ENCODE results near the gene CA12.

Gene CA12

DNA sequence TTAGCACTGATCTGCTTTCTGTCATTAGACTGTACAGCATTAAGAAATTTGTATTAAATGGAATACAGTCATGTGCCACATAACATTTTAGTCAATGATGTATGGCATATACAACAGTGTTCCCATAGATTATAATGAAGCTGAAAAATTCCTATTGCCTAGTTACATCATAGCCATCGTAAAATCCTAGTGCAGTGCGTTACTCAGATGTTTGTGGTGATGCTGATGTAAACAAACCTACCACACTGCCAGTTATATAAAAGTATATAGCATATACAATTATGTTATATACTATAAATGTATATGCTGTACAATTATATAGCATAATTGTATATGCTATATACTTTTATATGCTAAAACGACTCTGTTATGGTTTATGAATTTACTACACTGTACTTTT is 62.6 kb downstream of the CA12 start:
- ATAC-seq (ENCODE audit: insufficient read depth, low read depth) (no peak), DNase-seq (no peak)
- H3K27ac ChIP-seq (ENCODE audit: low read length), result no peak overlapping the region
- H3K4me1 ChIP-seq (ENCODE audit: insufficient read depth, low read length), result no peaks in the 10 kb centered on the region
- no peaks in the 10 kb centered on the region for H4K20me1 ChIP-seq (ENCODE audit: insufficient read depth, low read length)
- H3K4me2 ChIP-seq (ENCODE audit: insufficient read depth, low read length), result no peak overlapping the region
- no peak for TF ChIP-seq EZH2 (IDR thresholded peaks at IDR 0.05; ENCODE audit: borderline replicate concordance, low read depth, low read length, severe bottlenecking)
- TF ChIP-seq, protein P1, sequence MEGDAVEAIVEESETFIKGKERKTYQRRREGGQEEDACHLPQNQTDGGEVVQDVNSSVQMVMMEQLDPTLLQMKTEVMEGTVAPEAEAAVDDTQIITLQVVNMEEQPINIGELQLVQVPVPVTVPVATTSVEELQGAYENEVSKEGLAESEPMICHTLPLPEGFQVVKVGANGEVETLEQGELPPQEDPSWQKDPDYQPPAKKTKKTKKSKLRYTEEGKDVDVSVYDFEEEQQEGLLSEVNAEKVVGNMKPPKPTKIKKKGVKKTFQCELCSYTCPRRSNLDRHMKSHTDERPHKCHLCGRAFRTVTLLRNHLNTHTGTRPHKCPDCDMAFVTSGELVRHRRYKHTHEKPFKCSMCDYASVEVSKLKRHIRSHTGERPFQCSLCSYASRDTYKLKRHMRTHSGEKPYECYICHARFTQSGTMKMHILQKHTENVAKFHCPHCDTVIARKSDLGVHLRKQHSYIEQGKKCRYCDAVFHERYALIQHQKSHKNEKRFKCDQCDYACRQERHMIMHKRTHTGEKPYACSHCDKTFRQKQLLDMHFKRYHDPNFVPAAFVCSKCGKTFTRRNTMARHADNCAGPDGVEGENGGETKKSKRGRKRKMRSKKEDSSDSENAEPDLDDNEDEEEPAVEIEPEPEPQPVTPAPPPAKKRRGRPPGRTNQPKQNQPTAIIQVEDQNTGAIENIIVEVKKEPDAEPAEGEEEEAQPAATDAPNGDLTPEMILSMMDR (IDR thresholded peaks at IDR 0.05; ENCODE audit: borderline replicate concordance, extremely low read depth, low read length, poor library complexity, severe bottlenecking), result no peak
- no peak overlapping the region for H3K4me3 ChIP-seq (ENCODE audit: low read depth in 1 of 2, low read length in 2 of 2)
- H3K27me3 ChIP-seq (ENCODE audit: insufficient read depth, low read length, poor library complexity), result no peaks in the 10 kb centered on the region
- H3K9me3 ChIP-seq (ENCODE audit: insufficient read depth, low read length, severe bottlenecking), result no peaks in the 10 kb centered on the region
- H3K79me2 ChIP-seq (ENCODE audit: insufficient read depth, low read length), result no peaks in the 10 kb centered on the region
- H2AFZ ChIP-seq (ENCODE audit: low read depth, low read length), result no peak overlapping the region
- H3K9ac ChIP-seq (ENCODE audit: low read depth, low read length), result no peak overlapping the region
- no peaks in the 10 kb centered on the region for H3K36me3 ChIP-seq (ENCODE audit: insufficient read depth, low read length)

DNA sequence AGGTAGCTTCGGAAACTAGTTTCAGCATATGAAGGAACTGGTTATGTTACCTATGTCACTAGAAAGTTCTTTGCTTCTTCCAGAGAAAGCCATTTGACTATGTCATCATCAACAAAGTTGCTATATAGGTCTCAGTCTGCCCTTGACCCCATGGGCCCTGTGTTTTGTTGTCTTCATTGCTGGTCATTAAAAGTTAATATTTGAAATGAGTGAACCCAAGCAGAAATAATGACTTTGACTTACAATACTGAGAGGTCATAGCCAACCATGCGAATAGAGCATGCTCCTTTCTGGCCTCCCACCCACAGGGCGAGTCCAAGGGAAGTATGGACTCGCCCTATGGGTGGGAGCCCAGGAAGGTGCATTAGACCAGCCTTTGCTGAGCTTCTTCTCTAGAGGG is 63.3 kb downstream of the CA12 start:
- Histone ChIP-seq H3K9ac (ENCODE audit: low read depth, low read length) (no peak overlapping the region), H3K79me2 (ENCODE audit: insufficient read depth, low read length) (no peaks in the 10 kb centered on the region), H2AFZ (ENCODE audit: low read depth, low read length) (no peak overlapping the region), H3K27me3 (ENCODE audit: insufficient read depth, low read length, poor library complexity) (no peaks in the 10 kb centered on the region), H3K36me3 (ENCODE audit: insufficient read depth, low read length) (no peaks in the 10 kb centered on the region), H3K9me3 (ENCODE audit: insufficient read depth, low read length, severe bottlenecking) (no peaks in the 10 kb centered on the region), H3K4me1 (ENCODE audit: insufficient read depth, low read length) (no peaks in the 10 kb centered on the region), H3K4me3 (ENCODE audit: low read depth in 1 of 2, low read length in 2 of 2) (no peak overlapping the region), H3K4me2 (ENCODE audit: insufficient read depth, low read length) (no peak overlapping the region), H3K27ac (ENCODE audit: low read length) (no peak overlapping the region), H4K20me1 (ENCODE audit: insufficient read depth, low read length) (no peaks in the 10 kb centered on the region)
- ATAC-seq (ENCODE audit: insufficient read depth, low read depth) (no peak), DNase-seq (no peak)
- TF ChIP-seq, protein P1 (IDR thresholded peaks at IDR 0.05; ENCODE audit: borderline replicate concordance, extremely low read depth, low read length, poor library complexity, severe bottlenecking), result no peak
- no peak for TF ChIP-seq EZH2 (IDR thresholded peaks at IDR 0.05; ENCODE audit: borderline replicate concordance, low read depth, low read length, severe bottlenecking)

DNA sequence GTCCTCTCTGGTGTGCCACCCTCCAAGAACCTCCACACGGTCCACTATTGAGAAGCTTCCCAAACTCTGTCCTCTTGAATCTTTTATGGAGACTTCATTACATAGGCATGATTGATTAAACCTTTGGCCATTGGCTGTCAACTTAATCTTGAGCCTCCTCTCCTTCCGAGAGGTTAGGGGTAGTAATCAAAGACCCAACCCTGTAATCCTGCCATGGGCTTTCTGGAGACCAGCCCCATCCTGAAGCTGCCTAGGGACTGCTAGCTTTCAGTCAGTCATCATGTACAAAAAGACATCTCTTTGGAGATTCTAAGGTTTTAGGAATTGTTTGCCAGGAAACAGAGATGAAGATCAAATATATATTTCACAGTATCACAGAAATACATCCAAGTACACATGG is 67.2 kb downstream of the CA12 start:
- Histone ChIP-seq H3K9me3 (ENCODE audit: insufficient read depth, low read length, severe bottlenecking) (no peaks in the 10 kb centered on the region), H3K4me1 (ENCODE audit: insufficient read depth, low read length) (no peaks in the 10 kb centered on the region), H2AFZ (ENCODE audit: low read depth, low read length) (no peak overlapping the region), H3K4me2 (ENCODE audit: insufficient read depth, low read length) (no peak overlapping the region), H3K4me3 (ENCODE audit: low read depth in 1 of 2, low read length in 2 of 2) (no peak overlapping the region), H3K27ac (ENCODE audit: low read length) (no peak overlapping the region), H3K36me3 (ENCODE audit: insufficient read depth, low read length) (no peaks in the 10 kb centered on the region), H3K27me3 (ENCODE audit: insufficient read depth, low read length, poor library complexity) (no peaks in the 10 kb centered on the region), H3K79me2 (ENCODE audit: insufficient read depth, low read length) (no peaks in the 10 kb centered on the region), H3K9ac (ENCODE audit: low read depth, low read length) (no peak overlapping the region), H4K20me1 (ENCODE audit: insufficient read depth, low read length) (no peaks in the 10 kb centered on the region)
- ATAC-seq (ENCODE audit: insufficient read depth, low read depth) (no peak), DNase-seq (no peak)
- no peak for TF ChIP-seq EZH2 (IDR thresholded peaks at IDR 0.05; ENCODE audit: borderline replicate concordance, low read depth, low read length, severe bottlenecking)

DNA sequence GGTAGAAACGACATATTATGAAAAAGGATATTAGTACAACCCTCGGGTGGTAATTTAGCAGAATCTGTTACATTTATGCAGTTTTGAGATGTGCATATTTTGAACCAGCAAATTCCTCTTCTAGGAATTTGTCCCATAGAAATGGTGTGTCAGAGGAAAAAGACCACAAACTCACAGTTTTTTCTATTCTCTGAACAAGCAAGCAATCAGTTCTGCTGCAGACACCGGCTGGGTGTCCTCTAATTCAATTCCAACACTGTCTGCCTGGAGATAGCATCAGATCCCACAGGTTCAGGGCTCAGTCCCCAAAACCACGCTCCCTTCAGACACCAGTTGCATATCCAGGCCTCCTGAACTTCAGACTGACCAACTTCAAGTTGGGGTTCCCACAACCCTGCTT is 67.8 kb downstream of the CA12 start:
- Histone ChIP-seq H3K27ac (ENCODE audit: low read length) (no peak overlapping the region), H3K4me1 (ENCODE audit: insufficient read depth, low read length) (no peaks in the 10 kb centered on the region), H3K4me3 (ENCODE audit: low read depth in 1 of 2, low read length in 2 of 2) (no peak overlapping the region), H2AFZ (ENCODE audit: low read depth, low read length) (no peak overlapping the region), H3K9ac (ENCODE audit: low read depth, low read length) (no peak overlapping the region), H3K27me3 (ENCODE audit: insufficient read depth, low read length, poor library complexity) (no peaks in the 10 kb centered on the region), H3K36me3 (ENCODE audit: insufficient read depth, low read length) (no peaks in the 10 kb centered on the region), H3K9me3 (ENCODE audit: insufficient read depth, low read length, severe bottlenecking) (no peaks in the 10 kb centered on the region), H3K4me2 (ENCODE audit: insufficient read depth, low read length) (no peak overlapping the region), H4K20me1 (ENCODE audit: insufficient read depth, low read length) (no peaks in the 10 kb centered on the region), H3K79me2 (ENCODE audit: insufficient read depth, low read length) (no peaks in the 10 kb centered on the region)
- TF ChIP-seq, protein P1 (IDR thresholded peaks at IDR 0.05; ENCODE audit: borderline replicate concordance, extremely low read depth, low read length, poor library complexity, severe bottlenecking), result no peak
- TF ChIP-seq EZH2 (IDR thresholded peaks at IDR 0.05; ENCODE audit: borderline replicate concordance, low read depth, low read length, severe bottlenecking), result no peak
- ATAC-seq (ENCODE audit: insufficient read depth, low read depth), result no peak
- no peak for DNase-seq

Measured in DND-41 (cell line).